ENCODE data around the gene ZNF556. TPM values are rescaled to one million over a fixed set of nuclear protein-coding genes. Genes with fewer than 3 reads are reported as not detected.
A peak's percentile ranks its signal among the peaks of the same experiment; 100 is the strongest.

Gene ZNF556
- total RNA-seq (2014; rRNA removed; shearing (Covaris generic)): 0.32 TPM in 1 of 2 replicates, not detected in the other
- polyA plus RNA-seq (2014; cell fraction: nucleus; rRNA removed): not detected in 2 replicates

DNA sequence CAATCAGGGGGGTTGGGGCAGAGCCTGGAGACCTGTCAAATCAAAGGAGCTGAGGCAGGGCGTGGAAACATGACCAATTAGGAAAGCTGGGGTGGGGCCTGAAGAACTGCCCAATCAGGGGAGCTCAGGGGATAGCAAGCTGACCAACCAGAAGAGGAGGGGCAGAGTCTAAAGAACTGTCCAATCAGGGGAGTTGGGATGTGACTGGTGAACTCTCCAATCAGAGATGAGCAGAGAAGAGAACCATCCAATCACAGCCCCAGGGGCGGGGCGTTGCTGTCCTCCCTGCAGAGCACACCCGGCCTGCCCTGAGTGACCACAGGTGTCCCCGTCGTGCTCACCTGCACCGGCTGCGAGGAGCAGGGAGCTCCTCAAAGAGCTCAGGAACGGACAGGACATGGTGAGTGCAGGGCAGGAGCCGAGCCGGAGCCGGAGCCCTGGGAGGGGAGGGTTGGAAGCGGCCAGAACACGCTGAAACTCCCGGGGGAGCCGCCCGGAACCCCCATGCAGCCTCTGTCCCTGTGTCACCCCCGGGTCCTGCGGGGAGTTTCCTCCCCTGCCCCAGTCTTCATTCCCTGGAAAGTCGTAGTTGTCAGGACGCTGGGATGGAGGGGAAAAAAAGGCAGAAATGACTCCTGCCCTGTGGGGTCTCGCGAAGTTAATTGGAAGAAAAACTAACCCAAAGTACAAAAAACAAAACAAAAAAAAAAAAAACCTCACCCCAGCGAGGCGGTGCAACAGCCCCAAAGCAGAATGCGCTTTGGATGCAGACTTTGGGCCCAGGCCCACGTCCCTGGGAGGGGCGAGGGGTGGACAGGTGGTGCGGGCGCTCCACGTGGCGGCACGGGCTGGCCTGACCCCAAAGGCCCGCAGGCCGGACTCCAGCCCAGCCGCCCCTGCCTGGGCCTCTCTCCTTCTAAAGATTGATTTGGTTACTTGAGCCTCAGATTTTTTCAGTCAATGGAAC, at the start of gene ZNF556:
ZNF556 (plus strand) TSS at position 311 of the 967 bp plus-strand sequence; CDS start at position 398, 87 bp downstream.
- no peak for DNase-seq (ENCODE audit: extremely low read depth, low read depth)

DNA sequence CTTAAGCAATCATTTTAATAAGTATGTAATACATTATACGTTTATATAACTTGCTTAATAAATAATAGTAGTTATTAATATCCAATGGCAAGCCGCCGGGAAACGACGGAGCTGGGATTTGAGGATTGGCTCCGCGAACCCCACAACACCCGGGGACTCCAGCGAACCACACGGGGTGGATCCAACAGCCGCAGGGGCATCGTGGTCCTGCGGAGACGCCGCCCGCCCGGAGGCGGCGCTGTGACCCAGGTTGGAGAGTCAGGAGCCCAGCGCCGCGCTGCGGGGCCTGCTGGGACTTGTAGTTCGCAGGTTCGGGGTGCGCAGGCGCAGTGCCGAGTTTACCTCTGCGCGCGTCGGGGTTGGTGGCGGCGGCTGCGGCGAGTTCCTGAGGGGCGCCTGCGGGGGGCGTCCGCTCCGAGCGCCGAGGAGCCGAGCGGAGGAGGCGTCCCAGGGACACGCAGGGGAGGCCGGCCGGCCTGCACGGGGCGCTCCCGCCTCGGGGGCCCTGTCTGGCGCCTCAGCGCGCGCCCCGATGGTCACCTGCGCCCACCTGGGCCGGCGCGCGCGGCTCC, 47.5 kb upstream of the ZNF556 start, which contains the start of gene ZNF554:
ZNF554 (plus strand) TSS at position 329 of the 572 bp plus-strand sequence; CDS start at position 533, 204 bp downstream.
- DNase-seq (ENCODE audit: extremely low read depth, low read depth): peak; percentile 87

DNA sequence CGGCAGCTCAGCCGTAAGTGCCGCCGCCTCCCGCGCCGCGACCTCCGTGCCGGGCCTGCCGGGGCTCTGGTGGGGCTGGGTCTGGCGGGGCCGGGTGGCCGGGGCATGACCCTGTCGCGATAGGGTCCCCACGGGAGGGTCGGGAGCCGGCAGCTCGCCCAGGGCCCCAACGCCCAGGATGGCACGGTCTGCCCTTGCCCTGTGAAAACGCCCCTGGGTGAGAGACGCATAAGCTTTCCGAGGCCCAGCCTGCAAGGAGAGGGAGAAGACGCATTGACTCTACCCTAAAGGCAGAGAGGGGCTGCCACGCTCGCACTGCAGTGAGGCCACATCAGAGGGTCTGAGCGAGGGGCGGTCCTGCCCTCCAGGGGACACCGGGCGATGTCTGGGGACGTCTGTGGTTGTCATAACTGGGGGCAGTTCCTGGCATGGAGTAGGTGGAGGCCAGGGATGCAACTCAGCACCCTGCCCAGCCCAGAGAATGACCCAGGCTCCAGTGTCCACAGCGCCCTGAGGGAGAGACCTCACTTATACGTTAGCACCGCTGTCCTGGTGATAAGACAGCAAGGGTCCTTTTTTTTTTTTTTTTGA, 46.9 kb upstream of the ZNF556 start:
- DNase-seq (ENCODE audit: extremely low read depth, low read depth): no peak

DNA sequence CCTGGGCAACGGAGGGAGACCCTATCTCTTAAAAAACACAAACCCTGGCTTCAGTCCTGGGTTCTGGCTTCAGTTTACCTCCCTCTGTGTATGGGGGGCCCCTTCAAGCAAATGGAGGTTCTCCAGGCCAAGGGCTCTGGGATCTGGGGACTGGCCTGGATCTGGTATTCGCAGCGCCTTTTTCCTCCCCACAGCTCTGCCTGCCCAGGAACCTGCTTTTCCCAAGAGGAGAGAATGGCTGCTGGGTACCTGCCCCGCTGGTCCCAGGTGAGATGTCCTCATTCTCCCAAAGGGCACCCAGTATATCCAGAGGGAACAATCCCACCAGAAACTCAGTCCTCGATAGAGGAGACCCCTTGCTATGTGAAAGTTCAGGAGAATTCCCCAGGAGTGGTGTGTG, 44.3 kb upstream of the ZNF556 start:
- no peak for DNase-seq (ENCODE audit: extremely low read depth, low read depth)

DNA sequence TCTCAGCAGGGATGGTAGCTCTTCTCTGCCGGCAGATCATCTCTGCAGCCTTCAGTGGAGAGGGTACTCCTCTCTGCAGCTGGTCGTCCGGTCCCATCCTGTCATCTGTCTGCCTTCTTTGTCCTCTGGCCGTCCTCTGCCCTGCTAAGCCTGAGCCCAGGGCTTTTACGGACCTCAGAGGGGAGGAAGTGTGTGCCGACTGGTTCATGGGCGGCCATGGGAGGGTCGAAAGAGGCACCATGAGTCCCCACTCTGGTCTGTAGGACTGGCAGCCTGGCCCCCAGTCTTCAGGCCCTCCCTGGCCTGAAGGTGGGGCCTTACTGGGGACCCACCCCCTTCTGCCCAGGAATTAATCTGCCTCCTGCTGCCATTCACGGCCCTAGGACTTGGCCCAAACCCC, 43.5 kb upstream of the ZNF556 start:
- no peak for DNase-seq (ENCODE audit: extremely low read depth, low read depth)

DNA sequence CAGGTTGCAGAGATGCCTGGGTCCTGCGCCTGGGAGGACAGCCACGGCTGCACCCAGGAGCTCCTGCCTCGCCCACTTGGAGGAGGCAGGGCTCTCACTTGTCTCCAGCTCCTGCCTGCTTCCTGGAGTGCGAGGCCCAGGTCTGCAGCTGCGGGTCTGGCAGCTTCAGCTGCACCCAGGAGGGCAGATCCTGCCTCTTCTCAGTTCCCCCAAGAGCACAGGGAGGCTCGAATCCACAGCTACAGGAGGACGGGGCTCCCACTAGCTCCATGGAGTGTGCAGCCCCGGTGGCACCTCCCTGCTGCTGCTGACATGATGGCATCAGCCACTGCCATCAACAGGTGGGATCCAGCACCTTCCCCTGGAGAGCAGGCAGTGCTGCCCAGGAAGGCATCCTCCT, 43.0 kb upstream of the ZNF556 start:
- no peak for DNase-seq (ENCODE audit: extremely low read depth, low read depth)

DNA sequence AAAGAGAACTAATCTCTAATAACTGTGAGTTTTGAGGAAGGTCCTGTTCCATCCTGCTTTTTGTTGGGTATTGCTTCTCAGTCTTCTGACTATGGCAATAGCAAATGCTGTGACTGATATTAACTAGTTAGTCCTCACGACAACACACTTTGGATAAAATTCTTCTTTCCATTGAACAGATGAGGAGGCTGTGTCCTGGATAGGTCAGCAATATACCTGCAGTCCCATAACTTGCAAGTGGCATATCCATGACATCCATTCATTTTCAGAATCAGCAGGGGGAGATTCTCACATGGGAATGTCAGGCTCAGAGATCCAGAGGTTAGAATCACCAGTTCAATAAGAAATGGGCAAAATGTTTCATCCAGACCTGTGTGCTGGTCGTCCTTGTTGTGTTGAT, 40.1 kb upstream of the ZNF556 start:
- no peak for DNase-seq (ENCODE audit: extremely low read depth, low read depth)

DNA sequence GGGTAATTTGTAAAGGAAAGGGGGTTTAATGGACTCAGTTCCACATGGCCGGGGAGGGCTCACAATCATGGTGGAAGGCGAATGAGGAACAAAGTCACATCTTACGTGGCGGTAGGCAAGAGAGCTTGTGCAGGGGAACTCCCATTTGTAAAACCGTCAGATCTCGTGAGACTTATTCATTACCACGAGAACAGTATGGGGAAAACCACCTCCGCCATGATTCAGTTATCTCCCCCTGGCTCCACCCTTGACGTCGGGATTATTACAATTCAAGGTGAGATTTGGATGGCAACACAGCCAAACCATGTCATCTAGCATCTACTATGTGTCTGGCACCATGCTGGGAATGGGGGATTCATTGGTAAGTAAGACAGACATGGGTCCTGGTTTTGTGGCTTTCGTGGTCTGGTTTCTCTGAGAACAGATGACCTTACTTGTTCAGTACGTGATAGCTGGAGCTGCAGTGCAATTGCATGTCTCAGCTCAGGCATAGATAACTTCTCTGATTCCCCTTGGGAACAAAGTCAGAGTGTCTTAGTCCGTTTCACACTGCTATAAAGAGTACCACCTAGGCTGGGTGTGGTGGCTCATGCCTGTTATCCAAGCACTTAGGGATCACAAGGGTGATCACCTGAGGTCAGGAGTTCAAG, 39.2 kb upstream of the ZNF556 start:
- DNase-seq (ENCODE audit: extremely low read depth, low read depth): no peak

DNA sequence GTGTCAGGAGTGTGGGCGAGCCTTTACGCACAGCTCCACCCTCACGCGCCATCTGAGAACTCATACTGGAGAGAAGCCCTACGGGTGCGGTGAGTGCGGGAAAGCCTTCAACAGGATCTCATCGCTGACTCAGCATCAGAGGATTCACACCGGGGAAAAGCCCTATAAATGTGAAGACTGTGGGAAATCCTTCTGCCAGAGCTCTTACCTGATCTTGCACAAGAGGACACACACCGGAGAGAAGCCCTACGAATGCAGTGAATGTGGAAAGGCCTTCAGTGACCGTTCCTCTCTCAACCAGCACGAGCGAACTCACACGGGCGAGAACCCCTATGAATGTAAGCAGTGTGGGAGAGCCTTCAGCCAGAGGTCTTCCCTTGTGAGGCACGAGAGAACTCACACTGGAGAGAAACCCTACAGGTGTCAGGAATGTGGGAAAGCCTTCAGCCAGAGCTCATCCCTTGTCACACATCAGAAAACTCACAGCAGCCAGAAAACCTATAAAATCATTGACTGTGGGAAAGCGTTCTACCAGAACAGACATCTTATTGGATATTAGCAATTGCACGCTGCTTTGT, 32.8 kb upstream of the ZNF556 start:
- DNase-seq (ENCODE audit: extremely low read depth, low read depth): no peak

DNA sequence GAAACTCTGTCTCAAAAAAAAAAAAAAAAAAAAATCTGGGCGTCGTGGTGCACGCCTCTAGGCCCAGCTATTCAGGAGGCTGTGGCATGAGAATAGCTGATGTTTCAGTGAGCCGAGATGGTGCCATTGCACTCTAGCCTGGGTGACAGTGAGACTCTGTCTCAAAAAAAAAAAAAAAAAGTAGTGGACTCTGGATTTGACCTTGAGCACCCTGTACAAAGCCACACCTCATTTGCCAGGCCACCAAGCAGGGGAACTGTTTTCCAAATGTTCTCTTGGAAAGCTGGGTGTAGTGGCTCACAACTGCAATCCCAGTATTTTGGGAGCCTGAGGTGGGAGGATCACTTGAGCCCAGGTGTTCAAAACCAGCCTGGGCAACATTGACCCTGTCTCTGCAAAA, 29.7 kb upstream of the ZNF556 start:
- no peak for DNase-seq (ENCODE audit: extremely low read depth, low read depth)

DNA sequence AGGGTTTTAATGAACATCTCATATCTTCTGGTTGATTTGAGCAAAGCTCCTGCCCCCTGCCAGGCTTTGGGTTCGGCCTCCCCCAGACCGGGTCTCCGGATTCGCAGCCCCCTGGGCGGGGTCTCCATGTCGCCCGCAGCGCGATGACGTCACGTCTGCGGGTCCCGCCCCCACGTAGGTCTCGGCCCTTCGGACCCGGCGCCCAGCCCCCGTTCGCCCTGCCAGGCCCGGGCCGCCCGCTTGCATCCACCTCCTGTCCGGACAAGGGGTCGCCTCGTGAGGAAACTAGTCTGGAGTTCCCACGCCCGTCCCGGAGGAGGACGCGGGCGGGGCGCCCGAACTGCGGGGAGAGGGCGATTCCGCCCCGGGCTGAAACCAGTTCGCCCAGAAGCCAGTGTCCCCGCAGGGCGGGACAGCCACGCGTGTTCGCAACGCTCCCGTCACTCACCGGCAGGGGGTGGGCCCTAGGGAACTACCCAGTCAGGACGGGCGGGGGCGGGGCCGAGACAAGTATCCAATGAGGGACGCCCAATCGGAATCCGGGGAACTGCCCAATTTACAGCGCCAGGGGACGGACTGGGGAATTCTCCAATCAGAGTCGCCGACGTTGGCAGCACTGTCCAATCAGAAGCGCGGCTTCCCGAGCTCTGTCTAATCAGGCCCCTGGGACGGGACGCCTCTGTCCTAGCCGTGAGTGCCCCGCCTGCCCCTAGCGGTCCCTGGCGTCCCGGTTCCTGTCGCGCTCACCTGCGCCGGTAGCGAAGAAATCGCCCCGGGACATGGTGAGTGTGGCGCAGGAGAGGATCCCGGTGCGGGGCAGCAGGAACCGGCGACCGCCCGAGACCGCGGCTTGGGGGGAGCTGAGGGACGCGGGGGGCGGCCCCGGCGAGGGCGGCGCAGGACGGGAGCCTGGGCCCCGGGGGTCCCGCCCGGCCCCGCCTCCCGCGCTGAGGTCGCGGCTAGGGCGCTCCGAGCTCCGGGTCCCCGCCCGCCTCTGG, 26.0 kb upstream of the ZNF556 start, which contains the start of gene ZNF555:
ZNF555 (plus strand) TSS at position 682 of the 998 bp plus-strand sequence; CDS start at position 780, 98 bp downstream.
- DNase-seq (ENCODE audit: extremely low read depth, low read depth): peak; percentile 97

DNA sequence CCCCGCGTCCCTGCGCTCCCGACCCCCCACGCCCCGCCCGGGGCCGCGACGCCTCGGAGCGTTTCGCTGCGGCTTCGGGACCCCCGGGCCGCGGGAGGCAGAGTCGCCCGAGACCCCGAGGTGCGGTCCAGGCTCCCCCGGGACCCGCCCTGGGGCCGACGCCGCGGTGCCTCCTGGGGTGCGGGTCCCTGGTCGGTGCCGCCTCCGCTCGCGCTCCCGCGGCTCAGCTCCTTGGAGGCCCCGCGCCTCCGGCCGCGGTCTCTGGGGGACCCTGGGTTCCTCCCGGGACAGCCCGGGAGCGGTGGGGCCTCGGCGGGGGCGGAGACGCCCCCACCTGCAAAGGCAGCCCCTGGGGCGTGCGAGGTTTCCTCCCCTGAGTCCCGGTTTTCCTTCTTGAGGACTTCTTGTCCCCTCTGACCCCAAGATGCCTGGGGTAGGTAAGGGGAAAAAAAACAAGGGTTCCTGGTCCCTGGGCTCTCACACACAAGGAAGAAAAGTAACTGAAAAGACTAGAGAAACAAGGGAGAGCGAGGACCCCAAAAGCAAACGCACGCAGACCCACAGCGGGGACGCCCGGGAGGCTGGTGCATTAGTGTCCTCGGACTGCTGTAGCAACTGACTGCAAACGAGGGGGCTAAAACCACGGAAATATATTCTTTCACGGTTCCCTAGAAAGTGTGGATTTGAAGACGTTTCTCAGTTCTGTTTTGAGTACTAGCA, 25.1 kb upstream of the ZNF556 start:
- DNase-seq (ENCODE audit: extremely low read depth, low read depth): no peak

DNA sequence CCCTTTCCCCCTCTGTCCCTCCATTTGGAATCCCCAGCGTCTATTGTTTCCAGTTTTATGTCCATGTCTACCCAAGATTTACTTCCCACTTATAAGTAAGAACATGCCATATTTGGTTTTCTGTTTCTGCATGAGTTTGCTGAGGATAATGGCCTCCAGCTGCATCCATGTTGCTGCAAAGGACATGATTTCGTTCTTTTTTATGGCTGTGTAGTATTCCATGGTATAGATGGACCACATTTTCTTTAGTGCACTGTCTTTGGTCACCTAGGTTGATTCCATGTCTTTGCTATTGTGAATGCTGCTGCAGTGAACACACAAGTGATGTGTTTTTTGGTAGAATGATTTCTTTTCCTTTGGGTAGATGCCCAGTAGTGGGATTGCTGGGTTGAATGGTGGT, 22.0 kb upstream of the ZNF556 start:
- no peak for DNase-seq (ENCODE audit: extremely low read depth, low read depth)

DNA sequence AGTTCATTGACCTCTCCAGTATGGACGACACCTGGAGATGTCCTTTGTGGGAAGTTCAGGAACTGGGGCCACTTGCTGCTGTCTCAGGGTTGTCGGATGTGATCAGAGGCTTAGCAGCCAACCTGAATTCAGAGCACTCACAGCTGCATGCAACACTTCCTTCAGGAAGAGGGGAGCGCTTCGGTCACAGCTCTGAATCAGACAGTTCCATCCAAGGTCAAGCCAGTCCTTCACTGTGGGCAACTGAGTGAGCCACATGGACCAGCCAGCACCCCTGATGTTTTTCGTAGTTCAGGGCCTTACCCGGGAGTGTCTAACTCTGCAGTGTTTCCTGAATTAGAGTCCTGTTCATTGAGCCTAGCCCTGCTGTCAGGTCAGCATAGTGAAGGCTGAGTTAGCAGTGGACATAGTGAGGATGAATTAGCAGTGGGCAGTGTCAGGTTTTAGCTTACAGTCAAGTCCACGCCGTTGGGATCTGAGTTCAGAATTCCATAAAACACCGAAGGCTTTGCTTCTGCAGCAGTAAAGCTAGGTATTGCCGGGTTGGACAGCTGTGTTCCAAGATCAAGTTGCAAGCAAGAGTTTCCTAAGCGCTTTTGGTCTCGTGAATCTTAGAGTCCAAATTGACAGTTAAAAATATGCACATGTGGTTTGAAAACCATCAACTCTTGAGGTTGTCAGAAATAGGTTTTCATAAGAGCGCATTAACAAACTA, 20.8 kb upstream of the ZNF556 start:
- no peak for DNase-seq (ENCODE audit: extremely low read depth, low read depth)

DNA sequence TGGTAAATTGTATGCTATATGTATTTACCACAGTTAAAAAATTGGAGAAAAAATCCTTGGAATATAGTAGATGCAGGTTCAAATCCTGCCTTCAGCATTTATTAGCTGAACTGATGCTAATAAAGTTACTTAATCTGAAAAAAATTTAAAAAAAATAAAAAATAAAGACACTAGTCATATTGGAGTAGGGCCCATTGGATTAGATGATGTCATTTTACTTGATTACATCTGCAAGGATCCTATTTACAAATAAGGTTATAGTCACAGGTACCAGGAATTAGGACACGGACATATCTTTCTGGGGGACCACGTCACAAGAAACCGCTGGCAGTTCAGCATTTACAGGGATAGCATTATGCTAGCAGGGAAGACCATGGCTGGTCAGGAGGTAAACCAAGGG, 19.6 kb upstream of the ZNF556 start:
- no peak for DNase-seq (ENCODE audit: extremely low read depth, low read depth)

DNA sequence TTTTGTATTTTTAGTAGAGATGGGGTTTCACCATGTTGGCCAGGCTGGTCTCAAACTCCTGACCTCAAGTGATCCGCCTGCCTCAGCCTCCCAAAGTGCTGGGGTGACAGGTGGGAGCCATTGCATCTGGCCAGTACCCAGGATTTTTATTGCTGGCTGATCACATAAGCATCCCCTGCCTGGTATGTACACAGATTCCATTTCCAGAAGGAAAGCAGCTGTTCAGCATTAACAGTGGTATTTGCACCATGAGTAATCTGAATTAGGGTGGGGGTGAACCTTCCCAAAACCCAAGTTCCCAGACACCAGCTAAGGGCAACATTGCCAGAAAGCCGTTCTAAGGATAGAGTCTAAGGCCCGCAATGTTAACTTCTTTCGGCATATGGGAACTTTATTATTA, 18.5 kb upstream of the ZNF556 start:
- no peak for DNase-seq (ENCODE audit: extremely low read depth, low read depth)

DNA sequence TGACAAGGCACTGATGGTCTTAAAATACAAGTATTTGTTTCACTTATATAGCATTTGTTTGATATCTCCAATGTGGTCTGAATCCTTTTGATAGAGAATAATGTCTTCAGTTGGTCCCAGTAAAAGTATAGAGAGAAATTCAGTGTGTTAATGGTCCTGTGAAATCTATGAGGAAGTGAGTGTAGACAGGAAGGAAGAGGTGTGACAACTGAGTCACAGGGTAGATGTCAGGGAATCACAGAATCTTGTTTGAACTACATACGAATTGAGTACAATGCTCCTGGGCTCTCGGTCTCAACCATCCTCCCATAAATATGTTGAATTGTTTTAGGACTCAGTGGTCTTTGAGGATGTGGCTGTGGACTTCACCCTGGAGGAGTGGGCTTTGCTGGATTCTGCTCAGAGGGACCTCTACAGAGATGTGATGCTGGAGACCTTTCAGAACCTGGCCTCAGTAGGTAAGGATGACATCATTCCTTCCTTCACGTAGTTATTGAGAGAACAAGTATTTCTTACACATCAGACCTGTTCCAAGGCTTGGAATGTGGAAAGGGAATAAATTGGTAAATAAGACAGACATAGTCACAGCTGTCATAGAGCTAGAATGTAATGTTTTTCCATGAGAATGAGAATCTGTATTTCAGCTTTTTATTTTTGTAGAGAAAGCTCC, 16.7 kb upstream of the ZNF556 start:
- DNase-seq (ENCODE audit: extremely low read depth, low read depth): no peak
